Gastrocnemius medialis (tissue), 4 donors: ENCODE data around the gene ASTN2. TPM values are rescaled to one million over a fixed set of nuclear protein-coding genes. Genes with fewer than 3 reads are reported as not detected.
A peak's percentile ranks its signal among the peaks of the same experiment; 100 is the strongest.
"Not testable (repeated sequence)": the region's sequence is repeated elsewhere in the genome, so short reads cannot be mapped to it uniquely, and the experiment has no call there.

Experiments used
- ATAC-seq, 2 donors: fragments of 150-250 bp; one replicate each; pipeline ENCODE4 v1.9.1; 2016
- DNase-seq, 2 donors: peaks; one replicate each; pipeline ENCODE4 v3.0.0-alpha.2; 2019
- H3K27ac ChIP-seq, 4 donors: fragments of 200-600 bp; sonication (generic); 1 replicate in 1 of 4; 2 replicates in 3 of 4; pipeline ENCODE4 v1.5.1; 2016 to 2018; ENCODE audit warnings: mild to moderate bottlenecking in 2 of 4, moderate library complexity in 1 of 4
- H3K27me3 ChIP-seq, 3 donors: fragments of 200-600 bp; sonication (generic) in 2 of 3; 1 replicate in 1 of 3; 2 replicates in 2 of 3; pipeline versions ENCODE4 v1.5.1 to v1.6.0; 2016 to 2019; ENCODE audit warnings: mild to moderate bottlenecking in 1 of 3, moderate library complexity in 1 of 3
- H3K36me3 ChIP-seq, 2 donors: fragments of 200-600 bp; sonication (generic) in 1 of 2; one replicate each; pipeline ENCODE4 v1.5.1; 2017 to 2018
- H3K4me1 ChIP-seq, 2 donors: fragments of 200-600 bp; sonication (generic) in 1 of 2; one replicate each; pipeline ENCODE4 v1.5.1; 2016 to 2017; ENCODE audit warnings: mild to moderate bottlenecking in 2 of 2
- H3K4me3 ChIP-seq, 4 donors: fragments of 200-600 bp; sonication (generic) in 3 of 4; 1 replicate in 1 of 4; 2 replicates in 3 of 4; pipeline ENCODE4 v1.5.1; 2016 to 2019; ENCODE audit warnings: mild to moderate bottlenecking in 2 of 4
- H3K9me3 ChIP-seq, 3 donors: fragments of 200-600 bp; sonication (generic) in 2 of 3; 1 replicate in 1 of 3; 2 replicates in 2 of 3; pipeline ENCODE4 v1.5.1; 2016 to 2019
- CTCF ChIP-seq, 5 experiments: fragments of 450-650 bp in 3 of 5; fragments of 200-600 bp in 2 of 5; sonication (generic) in 2 of 5; IDR thresholded peaks in 4 of 5; conservative IDR thresholded peaks in 1 of 5; 1 replicate in 4 of 5; 2 replicates in 1 of 5; pipeline ENCODE4 v1.5.1; 2016 to 2019; ENCODE audit warnings: antibody characterized with exemption in 5 of 5, mild to moderate bottlenecking in 3 of 5, moderate library complexity in 3 of 5
- POLR2A ChIP-seq, 2 donors: fragments of 450-650 bp; IDR thresholded peaks; one replicate each; pipeline ENCODE4 v1.6.1; 2017; ENCODE audit warnings: antibody characterized with exemption in 2 of 2, mild to moderate bottlenecking in 2 of 2, moderate library complexity in 2 of 2
- in situ Hi-C, 4 donors: fragments of 200-750 bp; cut with MboI; loops; one replicate each; pipeline versions ENCODE4 v1.15.0 to v1.8.0; 2017; ENCODE audit warnings: low sequenced_read_pairs in 4 of 4
- intact Hi-C: fragments of 100-400 bp; cut with DNase I; formaldehyde crosslinking; loops from one replicate; pipeline ENCODE4 v1.15.1; 2023; ENCODE audit warnings: low total_unique reads
- total RNA-seq, 4 donors: library from RNA; depleted of rRNA; stranded (reverse); fragments of >200 nt; gene quantifications; one replicate each; pipeline versions ENCODE4 v1.1.0 to v1.2.3, GENCODE V29; 2016

Gene ASTN2
- total RNA-seq, 4 donors from 2014 or later: 2.5 to 4.6 (median 3.7) TPM

GRCh38 chr9:116691607-116692006, 723.2 kb downstream of the ASTN2 start:
- intact Hi-C loops: no loop called here
- Histone ChIP-seq H3K27me3 (no peaks in the 10 kb centered on the region), H3K4me1 (peaks cover 52 to 78% of the 10 kb centered on the region in 2 donors), H3K4me3 (no peak overlapping the region), H3K36me3 (no peaks in the 10 kb centered on the region), H3K9me3 (no peaks in the 10 kb centered on the region), H3K27ac (peak overlapping the region in 3 of 4 donors; percentile 53 to 77 (median 67))
- no peak for ATAC-seq
- no peak for DNase-seq
- in situ Hi-C loops: no loop called here
- TF ChIP-seq POLR2A (IDR thresholded peaks at IDR 0.05) (no peak), CTCF (IDR thresholded peaks at IDR 0.05 in 4 of 5, conservative IDR thresholded peaks at IDR 0.05 in 1 of 5) (no peak)

- H3K4me3 ChIP-seq, intact Hi-C loops, in situ Hi-C loops, H3K36me3 ChIP-seq, H3K9me3 ChIP-seq, DNase-seq, ATAC-seq, H3K27me3 ChIP-seq: not testable (repeated sequence)
- peaks cover 57 to 78% of the 10 kb centered on the region in 2 donors for H3K4me1 ChIP-seq
- peak overlapping the region in 2 of 4 donors; percentile 3 to 32 for H3K27ac ChIP-seq
Observed at GRCh38 chr9:116690805-116691204, 724.1 kb downstream of the ASTN2 start.

- TF ChIP-seq POLR2A (IDR thresholded peaks at IDR 0.05): no peak
- no peak for TF ChIP-seq CTCF (IDR thresholded peaks at IDR 0.05 in 4 of 5, conservative IDR thresholded peaks at IDR 0.05 in 1 of 5)
Observed at GRCh38 chr9:116689486-116690032, 725.3 kb downstream of the ASTN2 start.

GRCh38 chr9:116688806-116689485, 725.9 kb downstream of the ASTN2 start:
- in situ Hi-C loops (no loop called here), intact Hi-C loops (no loop called here)
- Histone ChIP-seq H3K27ac (peak overlapping the region; percentile 10 to 87 (median 49)), H3K36me3 (no peaks in the 10 kb centered on the region), H3K9me3 (no peaks in the 10 kb centered on the region), H3K4me1 (peaks cover 54 to 64% of the 10 kb centered on the region in 2 donors), H3K4me3 (peak overlapping the region in 1 of 4 donors; percentile 87), H3K27me3 (no peaks in the 10 kb centered on the region)
- ATAC-seq (no peak), DNase-seq (no peak)
- TF ChIP-seq CTCF (IDR thresholded peaks at IDR 0.05 in 4 of 5, conservative IDR thresholded peaks at IDR 0.05 in 1 of 5) (no peak), POLR2A (IDR thresholded peaks at IDR 0.05) (no peak)

More at GRCh38 chr9:116689486-116690032, 725.3 kb downstream of the ASTN2 start:
- Histone ChIP-seq H3K4me3 (no peak overlapping the region), H3K9me3 (no peaks in the 10 kb centered on the region), H3K27me3 (no peaks in the 10 kb centered on the region), H3K4me1 (peaks cover 57 to 67% of the 10 kb centered on the region in 2 donors), H3K27ac (peak overlapping the region; percentile 3 to 86 (median 38)), H3K36me3 (no peaks in the 10 kb centered on the region)
- DNase-seq (no peak), ATAC-seq (no peak)
- in situ Hi-C loops (no loop called here), intact Hi-C loops (no loop called here)

- in situ Hi-C loops (no loop called here), intact Hi-C loops (no loop called here)
- no peaks in the 10 kb centered on the region for H3K9me3 ChIP-seq
- H3K4me3 ChIP-seq: peak overlapping the region; percentile 64 to 92 (median 76)
- H3K27me3 ChIP-seq: no peaks in the 10 kb centered on the region
- H3K27ac ChIP-seq: peak overlapping the region; percentile 78 to 89 (median 86)
- H3K4me1 ChIP-seq: peaks cover 42 to 52% of the 10 kb centered on the region in 2 donors
- no peaks in the 10 kb centered on the region for H3K36me3 ChIP-seq
- TF ChIP-seq CTCF (IDR thresholded peaks at IDR 0.05 in 4 of 5, conservative IDR thresholded peaks at IDR 0.05 in 1 of 5) (no peak), POLR2A (IDR thresholded peaks at IDR 0.05) (no peak)
- no peak for DNase-seq
- peak; percentile 35 to 37 for ATAC-seq
Observed at GRCh38 chr9:116687754-116688135, 727.1 kb downstream of the ASTN2 start.
